ENCODE results near the gene PLD3. TPM values are rescaled to one million over a fixed set of nuclear protein-coding genes. Genes with fewer than 3 reads are reported as not detected.

Gene PLD3
- total RNA-seq, 6 experiments from 2014 or later = 84.7 to 197 (median 113) TPM

GRCh38 chr19:40335101-40335500 is 13.4 kb upstream of the PLD3 start:
- Histone ChIP-seq H3K36me3 (peaks cover 0 to 42% (median 15%) of the 10 kb centered on the region in 4 donors), H3K4me1 (no peaks in the 10 kb centered on the region), H3K9me3 (no peaks in the 10 kb centered on the region), H3K27me3 (no peaks in the 10 kb centered on the region), H3K4me3 (no peak overlapping the region), H3K27ac (no peak overlapping the region)
- intact Hi-C loops (cut with DNase I) = no loop called here
- ATAC-seq = peak in 1 of 4 donors; percentile 49
- no peak for DNase-seq
- TF ChIP-seq POLR2A (IDR thresholded peaks at IDR 0.05) (no peak), CTCF (IDR thresholded peaks at IDR 0.05) (no peak)

GRCh38 chr19:40335855-40336600 is 12.5 kb upstream of the PLD3 start:
- no peaks in the 10 kb centered on the region for H3K27me3 ChIP-seq
- intact Hi-C loops (cut with DNase I) = no loop called here
- no peak overlapping the region for H3K27ac ChIP-seq
- TF ChIP-seq CTCF (IDR thresholded peaks at IDR 0.05) = no peak
- no peak for TF ChIP-seq POLR2A (IDR thresholded peaks at IDR 0.05)
- peaks cover 0 to 37% (median 13%) of the 10 kb centered on the region in 4 donors for H3K36me3 ChIP-seq
- DNase-seq (no peak), ATAC-seq (no peak)
- 95% methylated on average over 4 of the region's 15 CpGs for WGBS (ENCODE audit: insufficient coverage, low coverage, low lambda C conversion rate, missing lambda C conversion rate)
- H3K9me3 ChIP-seq = no peaks in the 10 kb centered on the region
- no peak overlapping the region for H3K4me3 ChIP-seq
- no peaks in the 10 kb centered on the region for H3K4me1 ChIP-seq

GRCh38 chr19:40336601-40336900 is 11.9 kb upstream of the PLD3 start:
- Histone ChIP-seq H3K4me3 (no peak overlapping the region), H3K27me3 (no peaks in the 10 kb centered on the region), H3K9me3 (no peaks in the 10 kb centered on the region), H3K27ac (no peak overlapping the region), H3K4me1 (no peaks in the 10 kb centered on the region), H3K36me3 (peaks cover 0 to 32% (median 11%) of the 10 kb centered on the region in 4 donors)
- WGBS (ENCODE audit: insufficient coverage, low coverage, low lambda C conversion rate, missing lambda C conversion rate) = no CpG with 5 or more reads among the region's 2 CpGs
- no peak for DNase-seq
- no peak for ATAC-seq
- TF ChIP-seq CTCF (IDR thresholded peaks at IDR 0.05) = no peak
- no peak for TF ChIP-seq POLR2A (IDR thresholded peaks at IDR 0.05)
- intact Hi-C loops (cut with DNase I) = no loop called here

- ATAC-seq (no peak), DNase-seq (no peak)
- intact Hi-C loops (cut with DNase I) = no loop called here
- 100% methylated on average over 1 of the region's 2 CpGs for WGBS (ENCODE audit: insufficient coverage, low coverage, low lambda C conversion rate, missing lambda C conversion rate)
- no peak overlapping the region for H3K4me3 ChIP-seq
- no peak for TF ChIP-seq POLR2A (IDR thresholded peaks at IDR 0.05)
- no peak for TF ChIP-seq CTCF (IDR thresholded peaks at IDR 0.05)
- peaks cover 0 to 27% (median 9%) of the 10 kb centered on the region in 4 donors for H3K36me3 ChIP-seq
- no peaks in the 10 kb centered on the region for H3K27me3 ChIP-seq
- H3K9me3 ChIP-seq = no peaks in the 10 kb centered on the region
- H3K27ac ChIP-seq = no peak overlapping the region
- H3K4me1 ChIP-seq = no peaks in the 10 kb centered on the region
Observed at GRCh38 chr19:40337107-40337506, 11.4 kb upstream of the PLD3 start.

All from right lobe of liver (tissue), 6 donors.